ENCODE measurements around the gene PGLYRP4. TPM values are rescaled to one million over a fixed set of nuclear protein-coding genes. Genes with fewer than 3 reads are reported as not detected.

Gene PGLYRP4
- total and polyA plus RNA-seq, 11 donors: not detected

GRCh38 chr1:153305682-153306081 is 43.0 kb downstream of the PGLYRP4 start:
- TF ChIP-seq POLR2A (IDR thresholded peaks at IDR 0.05): no peak
- no peak for TF ChIP-seq CTCF (IDR thresholded peaks at IDR 0.05)

GRCh38 chr1:153302308-153302707 is 46.3 kb downstream of the PGLYRP4 start:
- intact Hi-C loops (cut with DNase I): no loop called here
- no peak for DNase-seq
- Histone ChIP-seq H3K4me3 (no peak overlapping the region), H3K27ac (no peak overlapping the region), H3K4me1 (no peaks in the 10 kb centered on the region), H3K9me3 (no peaks in the 10 kb centered on the region), H3K27me3 (peaks cover 0 to 16% (median 0%) of the 10 kb centered on the region in 9 donors), H3K36me3 (no peaks in the 10 kb centered on the region)
- WGBS, 4 donors: 42 to 46% (median 44%) methylated on average over 5 of the region's 5 CpGs
- ATAC-seq: no peak
- TF ChIP-seq CTCF (IDR thresholded peaks at IDR 0.05): no peak
- no peak for TF ChIP-seq POLR2A (IDR thresholded peaks at IDR 0.05)

More at GRCh38 chr1:153305682-153306081, 43.0 kb downstream of the PGLYRP4 start:
- H3K36me3 ChIP-seq: no peaks in the 10 kb centered on the region
- ATAC-seq (no peak), DNase-seq (no peak)
- H3K27ac ChIP-seq: no peak overlapping the region
- H3K27me3 ChIP-seq: peaks cover 0 to 20% (median 0%) of the 10 kb centered on the region in 9 donors
- intact Hi-C loops (cut with DNase I): no loop called here
- H3K4me1 ChIP-seq: no peaks in the 10 kb centered on the region
- 77 to 80% (median 78%) methylated on average over 6 of the region's 6 CpGs for WGBS, 4 donors
- H3K9me3 ChIP-seq: no peaks in the 10 kb centered on the region
- H3K4me3 ChIP-seq: no peak overlapping the region

GRCh38 chr1:153293851-153294250 is 54.8 kb downstream of the PGLYRP4 start:
- Histone ChIP-seq H3K4me3 (no peak overlapping the region), H3K36me3 (no peaks in the 10 kb centered on the region), H3K4me1 (no peaks in the 10 kb centered on the region), H3K9me3 (no peaks in the 10 kb centered on the region), H3K27ac (no peak overlapping the region), H3K27me3 (peaks cover 0 to 29% (median 4%) of the 10 kb centered on the region in 9 donors)
- TF ChIP-seq POLR2A (IDR thresholded peaks at IDR 0.05) (no peak), CTCF (IDR thresholded peaks at IDR 0.05) (no peak)
- intact Hi-C loops (cut with DNase I): no loop called here
- DNase-seq (no peak), ATAC-seq (no peak)
- WGBS, 4 donors: 68 to 76% (median 72%) methylated on average over 9 of the region's 9 CpGs

- Histone ChIP-seq H3K36me3 (no peaks in the 10 kb centered on the region), H3K4me1 (no peaks in the 10 kb centered on the region), H3K27ac (no peak overlapping the region), H3K27me3 (peaks cover 0 to 29% (median 4%) of the 10 kb centered on the region in 9 donors), H3K4me3 (no peak overlapping the region), H3K9me3 (no peaks in the 10 kb centered on the region)
- intact Hi-C loops (cut with DNase I): no loop called here
- ATAC-seq (no peak), DNase-seq (no peak)
- no peak for TF ChIP-seq POLR2A (IDR thresholded peaks at IDR 0.05)
- TF ChIP-seq CTCF (IDR thresholded peaks at IDR 0.05): no peak
- 69 to 77% (median 74%) methylated on average over 7 of the region's 7 CpGs for WGBS, 4 donors
Measured at GRCh38 chr1:153293480-153293775, 55.2 kb downstream of the PGLYRP4 start.

Data from heart left ventricle (tissue), 16 donors.